C4-2B (cell line): ENCODE measurements around the gene TRAP1.
"Not testable (repeated sequence)": the region's sequence is repeated elsewhere in the genome, so short reads cannot be mapped to it uniquely, and the experiment has no call there.

Experiments used
- H3K27ac ChIP-seq: fragments of 450-650 bp; 2 replicates; pipeline ENCODE4 v1.5.1; 2017
- CTCF ChIP-seq: fragments of 450-650 bp; conservative IDR thresholded peaks from 2 replicates; pipeline ENCODE4 v1.5.1; 2017; ENCODE audit warnings: mild to moderate bottlenecking
- ZFX ChIP-seq: fragments of 450-650 bp; IDR thresholded peaks from 2 replicates; pipeline ENCODE4 v1.6.1; 2017

The TRAP1 gene

GRCh38 chr16:3612510-3613466, 104.5 kb downstream of the TRAP1 start:
- peak overlapping the region; percentile 87 for H3K27ac ChIP-seq
- TF ChIP-seq CTCF (no peak), ZFX (no peak)

- TF ChIP-seq ZFX (no peak), CTCF (no peak)
- H3K27ac ChIP-seq, result peak within 1 kb of the TSS; percentile 87
Observed at GRCh38 chr16:3611146-3611975, 106.0 kb downstream of the TRAP1 start, which contains the start of gene SLX4. Gene SLX4 (minus strand): TSS chr16:3611606. CDS start chr16:3608964, 2,642 bp downstream.

- TF ChIP-seq CTCF, result no peak
- TF ChIP-seq ZFX, result no peak
- H3K27ac ChIP-seq, result peak overlapping the region; percentile 87
Observed at GRCh38 chr16:3610698-3611145, 106.6 kb downstream of the TRAP1 start.

GRCh38 chr16:3609895-3610697, 107.2 kb downstream of the TRAP1 start:
- peak overlapping the region; percentile 87; the same call in 1 of the 2 replicates for H3K27ac ChIP-seq

GRCh38 chr16:3608976-3609375, 108.3 kb downstream of the TRAP1 start:
- H3K27ac ChIP-seq, result not testable (repeated sequence)

More at GRCh38 chr16:3609895-3610697, 107.2 kb downstream of the TRAP1 start:
- no peak for TF ChIP-seq CTCF
- no peak for TF ChIP-seq ZFX

- H3K27ac ChIP-seq, result no peak overlapping the region
- TF ChIP-seq CTCF (no peak), ZFX (no peak)
Observed at GRCh38 chr16:3608069-3608468, 109.3 kb downstream of the TRAP1 start.
